Uterus (tissue), 2 donors: Measurements from ENCODE around the gene TMEM132E.

Experiments used
- POLR2A ChIP-seq, 2 donors: fragments of 450-650 bp; IDR thresholded peaks; one replicate each; pipeline ENCODE4 v1.6.1; 2016; ENCODE audit warnings: antibody characterized with exemption in 2 of 2, mild to moderate bottlenecking in 1 of 2, moderate library complexity in 1 of 2
- TF ChIP-seq, protein P1 (sequence below), 4 experiments: fragments of 200-600 bp in 2 of 4; fragments of 450-650 bp in 2 of 4; sonication (generic) in 2 of 4; IDR thresholded peaks; one replicate each; pipeline ENCODE4 v1.5.1; 2016 to 2019; ENCODE audit warnings: antibody characterized with exemption in 4 of 4, mild to moderate bottlenecking in 2 of 4, moderate library complexity in 1 of 4

DNA sequence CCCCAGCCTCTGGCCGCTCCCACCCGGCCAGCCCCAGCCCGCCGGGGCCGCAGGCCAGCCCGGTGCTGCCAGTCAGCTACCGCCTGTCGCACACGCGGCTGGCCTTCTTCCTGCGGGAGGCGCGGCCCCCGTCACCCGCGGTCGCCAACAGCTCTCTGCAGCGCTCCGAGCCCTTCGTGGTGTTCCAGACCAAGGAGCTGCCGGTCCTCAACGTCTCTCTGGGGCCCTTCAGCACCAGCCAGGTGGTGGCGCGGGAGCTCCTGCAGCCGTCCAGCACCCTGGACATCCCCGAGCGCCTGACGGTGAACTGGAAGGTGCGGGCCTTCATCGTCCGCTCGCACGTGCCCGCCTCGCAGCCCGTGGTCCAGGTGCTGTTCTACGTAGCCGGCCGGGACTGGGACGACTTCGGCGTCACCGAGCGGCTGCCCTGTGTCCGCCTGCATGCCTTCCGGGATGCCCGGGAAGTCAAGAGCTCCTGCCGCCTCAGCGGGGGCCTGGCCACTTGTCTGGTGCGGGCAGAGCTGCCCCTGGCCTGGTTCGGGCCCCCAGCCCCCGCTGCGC, 46.8 kb downstream of the TMEM132E start:
- TF ChIP-seq, protein P1, sequence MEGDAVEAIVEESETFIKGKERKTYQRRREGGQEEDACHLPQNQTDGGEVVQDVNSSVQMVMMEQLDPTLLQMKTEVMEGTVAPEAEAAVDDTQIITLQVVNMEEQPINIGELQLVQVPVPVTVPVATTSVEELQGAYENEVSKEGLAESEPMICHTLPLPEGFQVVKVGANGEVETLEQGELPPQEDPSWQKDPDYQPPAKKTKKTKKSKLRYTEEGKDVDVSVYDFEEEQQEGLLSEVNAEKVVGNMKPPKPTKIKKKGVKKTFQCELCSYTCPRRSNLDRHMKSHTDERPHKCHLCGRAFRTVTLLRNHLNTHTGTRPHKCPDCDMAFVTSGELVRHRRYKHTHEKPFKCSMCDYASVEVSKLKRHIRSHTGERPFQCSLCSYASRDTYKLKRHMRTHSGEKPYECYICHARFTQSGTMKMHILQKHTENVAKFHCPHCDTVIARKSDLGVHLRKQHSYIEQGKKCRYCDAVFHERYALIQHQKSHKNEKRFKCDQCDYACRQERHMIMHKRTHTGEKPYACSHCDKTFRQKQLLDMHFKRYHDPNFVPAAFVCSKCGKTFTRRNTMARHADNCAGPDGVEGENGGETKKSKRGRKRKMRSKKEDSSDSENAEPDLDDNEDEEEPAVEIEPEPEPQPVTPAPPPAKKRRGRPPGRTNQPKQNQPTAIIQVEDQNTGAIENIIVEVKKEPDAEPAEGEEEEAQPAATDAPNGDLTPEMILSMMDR (IDR thresholded peaks at IDR 0.05), result no peak
- no peak for TF ChIP-seq POLR2A (IDR thresholded peaks at IDR 0.05)
